ENCODE data around the gene SEMA4F.

DNA sequence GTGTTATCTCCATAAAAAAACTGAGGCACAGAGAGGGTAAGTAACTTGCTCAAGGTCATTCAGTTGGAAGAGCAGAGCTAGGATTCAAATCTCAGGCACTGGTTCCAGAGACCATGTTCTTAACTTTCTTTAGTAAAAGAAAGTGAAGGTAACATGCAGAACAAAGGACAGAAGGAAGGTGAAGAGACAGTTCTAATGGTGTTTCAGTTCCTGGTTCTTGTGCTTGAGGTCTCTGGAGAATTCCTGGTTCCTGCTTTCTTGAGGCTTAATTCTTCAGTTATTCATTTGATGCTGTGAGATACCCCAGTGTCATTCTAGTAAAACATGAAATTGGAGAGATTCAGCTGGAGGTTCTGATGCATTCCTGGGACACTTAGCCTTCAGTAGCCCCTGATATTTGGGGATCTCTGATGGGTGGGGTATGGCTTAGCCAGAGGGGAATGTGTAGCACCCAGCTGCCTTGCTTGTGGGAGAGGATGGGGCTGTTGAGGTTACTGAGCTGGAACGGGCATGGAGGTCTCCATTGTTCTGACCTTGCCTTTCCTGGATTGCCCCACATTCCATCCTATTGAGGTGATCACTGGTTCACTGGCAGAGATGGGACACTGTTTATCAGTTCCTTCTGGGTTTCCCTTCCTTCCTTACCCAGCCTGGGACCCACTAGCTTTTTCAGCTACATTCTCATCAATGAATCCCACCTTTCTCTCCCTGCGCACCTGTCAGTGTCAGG, 46.8 kb downstream of the SEMA4F start:
- TF ChIP-seq EZH2phosphoT487 (IDR thresholded peaks at IDR 0.05; ENCODE audit: borderline replicate concordance, low read length) (no peak), CTCF (IDR thresholded peaks at IDR 0.05; ENCODE audit: low read depth, low read length, poor library complexity, severe bottlenecking) (no peak)

Measured in DOHH2 (cell line).